ENCODE results near the gene CDC42BPG.
"Not testable (repeated sequence)": the region's sequence is repeated elsewhere in the genome, so short reads cannot be mapped to it uniquely, and the experiment has no call there.

CDC42BPG gene

DNA sequence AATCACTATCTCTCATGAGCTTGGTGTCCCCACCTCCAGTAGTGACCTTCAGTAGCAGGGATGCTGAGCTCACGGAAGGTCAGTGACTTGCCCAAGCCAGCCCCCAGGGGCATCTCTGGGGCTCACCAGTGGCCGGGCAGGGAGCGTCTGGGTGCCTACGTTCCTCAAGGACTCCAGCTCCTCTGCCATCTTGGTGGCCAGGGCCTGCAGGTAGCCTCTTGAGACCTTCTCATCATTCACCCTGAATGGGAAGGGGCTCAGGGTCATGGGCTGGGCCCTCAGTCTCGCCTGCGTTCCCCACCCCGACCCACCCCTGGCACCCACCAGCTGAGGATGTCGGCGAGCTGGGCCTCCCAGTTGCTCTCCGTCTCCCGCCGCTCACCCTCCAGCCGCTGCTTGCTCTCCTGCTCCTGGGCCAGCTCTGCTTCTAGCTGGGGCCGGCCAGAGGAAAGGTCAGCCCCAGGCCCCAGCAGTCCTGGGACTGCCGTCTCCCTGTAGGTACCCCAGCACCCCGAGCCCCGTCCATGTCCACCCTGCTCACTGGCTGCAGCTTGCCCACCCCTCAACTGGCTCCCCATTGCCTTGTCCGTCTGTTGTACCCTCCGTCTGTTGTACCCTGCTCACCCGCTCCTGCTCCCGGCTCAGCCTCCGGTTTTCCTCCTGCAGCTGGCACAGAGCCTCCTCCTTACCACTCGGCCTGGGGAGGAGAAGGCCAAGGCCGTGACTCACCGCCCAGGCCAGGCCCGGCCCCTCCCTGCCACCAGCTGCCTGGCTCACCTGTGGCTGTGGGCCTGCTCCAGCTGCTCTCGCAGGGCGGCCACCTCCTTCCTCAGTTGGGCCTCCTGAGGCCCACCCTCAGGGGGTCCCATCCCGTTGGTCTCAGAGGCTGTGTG is 9.5 kb downstream of the CDC42BPG start:
- no peak for DNase-seq

DNA sequence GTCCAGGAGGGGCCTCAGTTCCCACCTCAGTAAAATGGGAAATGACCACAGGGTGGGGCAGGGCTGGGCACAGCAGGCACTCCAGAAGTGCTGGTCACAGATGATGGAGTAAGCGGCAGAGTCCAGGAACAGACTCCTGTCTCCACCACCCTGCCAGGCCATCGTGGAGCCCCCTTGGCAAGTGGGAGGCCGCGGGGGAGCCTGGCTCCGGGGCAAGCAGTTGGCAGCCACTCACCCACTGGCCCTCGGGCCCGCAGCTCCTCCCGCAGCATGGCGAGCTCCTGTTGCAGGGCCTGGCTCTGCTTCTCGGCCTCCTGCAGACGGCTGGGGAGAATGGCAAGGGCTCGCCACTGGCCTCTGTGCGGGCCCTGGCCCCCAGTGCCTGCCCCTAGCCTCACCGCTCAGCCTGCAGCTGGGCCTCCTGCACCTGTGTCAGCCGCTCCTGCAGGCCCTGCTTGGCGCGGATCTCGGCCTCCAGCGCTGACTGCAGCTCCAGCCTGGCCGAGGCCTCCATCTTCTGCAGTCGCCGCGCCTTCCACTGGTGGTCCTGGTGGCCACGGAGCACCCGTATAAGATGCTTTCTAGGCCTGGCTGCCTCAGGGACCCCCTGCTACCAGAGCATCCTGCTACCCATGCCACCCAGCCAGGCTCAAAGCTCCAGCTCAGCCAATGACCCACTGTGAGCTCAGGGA is 10.3 kb downstream of the CDC42BPG start:
- no peak for DNase-seq

DNA sequence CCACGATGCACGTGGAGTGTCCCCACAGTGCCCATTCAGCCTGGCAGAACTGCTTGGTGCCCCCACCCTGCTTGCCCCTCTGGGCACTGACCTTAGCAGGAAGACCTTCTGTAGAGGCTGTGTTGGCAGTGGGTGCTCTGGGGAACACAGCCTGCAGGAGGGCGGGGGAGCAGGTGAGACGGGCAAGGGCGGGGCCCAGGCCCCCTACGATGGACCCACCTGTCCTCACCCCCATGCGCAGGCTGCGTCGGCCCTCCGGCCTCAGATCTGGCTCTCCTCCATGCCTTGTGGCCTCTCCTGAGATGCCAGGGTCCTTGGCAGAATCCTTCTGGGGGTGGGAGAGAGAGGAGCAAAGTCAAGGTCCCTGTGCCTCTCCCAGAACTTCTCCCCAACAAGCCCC is 10.9 kb downstream of the CDC42BPG start:
- DNase-seq = no peak

DNA sequence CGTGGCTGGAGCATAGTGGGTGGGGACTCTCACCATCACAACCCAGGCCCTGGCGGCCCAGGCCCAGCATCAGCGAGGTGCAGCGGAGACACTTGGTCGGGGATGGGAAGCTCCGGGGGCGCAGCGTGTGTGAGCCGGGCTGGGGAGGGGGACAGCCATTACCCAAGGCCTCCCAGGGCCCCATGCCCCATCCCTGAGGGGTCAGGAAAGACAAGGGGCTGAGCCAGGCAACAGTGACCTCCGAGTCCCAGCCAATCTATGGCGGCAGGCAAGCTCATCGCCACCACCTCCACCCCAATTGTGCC is 11.3 kb downstream of the CDC42BPG start:
- DNase-seq = no peak

DNA sequence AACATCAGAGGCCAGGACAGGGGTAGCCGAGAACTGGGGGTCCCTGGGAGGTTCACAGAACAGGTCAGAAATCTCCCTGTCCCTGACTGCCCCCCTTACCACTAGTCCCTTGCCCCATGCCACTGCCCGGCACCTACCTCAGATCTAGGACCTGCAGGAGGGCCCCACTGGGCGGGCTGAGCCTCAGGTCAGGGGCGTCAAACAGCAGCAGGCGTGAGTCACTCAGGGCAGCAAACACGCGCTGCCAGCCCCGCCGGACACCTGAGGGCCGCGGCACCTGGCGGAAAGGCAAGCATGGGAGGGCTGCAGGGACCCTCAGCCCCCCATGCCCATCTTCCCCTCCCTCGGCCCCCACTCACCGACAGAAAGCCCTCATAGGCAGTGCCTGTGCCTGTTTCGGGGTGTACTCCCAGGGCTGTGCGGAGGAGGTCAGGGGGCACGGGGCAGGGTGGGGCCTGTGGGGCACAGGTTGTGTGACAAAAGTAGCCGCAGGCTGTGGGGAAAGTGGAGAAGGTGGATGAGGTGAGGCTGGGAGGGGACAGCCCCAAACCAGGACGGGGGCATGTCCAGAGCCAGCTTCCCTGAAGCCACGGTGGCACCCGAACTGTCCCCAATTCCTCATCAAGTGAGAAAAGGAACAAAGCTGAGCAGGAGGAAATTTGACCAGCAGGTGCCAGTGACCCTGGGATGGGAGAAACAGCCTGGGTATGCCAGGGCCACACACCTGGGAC is 11.8 kb downstream of the CDC42BPG start:
- DNase-seq = no peak

DNA sequence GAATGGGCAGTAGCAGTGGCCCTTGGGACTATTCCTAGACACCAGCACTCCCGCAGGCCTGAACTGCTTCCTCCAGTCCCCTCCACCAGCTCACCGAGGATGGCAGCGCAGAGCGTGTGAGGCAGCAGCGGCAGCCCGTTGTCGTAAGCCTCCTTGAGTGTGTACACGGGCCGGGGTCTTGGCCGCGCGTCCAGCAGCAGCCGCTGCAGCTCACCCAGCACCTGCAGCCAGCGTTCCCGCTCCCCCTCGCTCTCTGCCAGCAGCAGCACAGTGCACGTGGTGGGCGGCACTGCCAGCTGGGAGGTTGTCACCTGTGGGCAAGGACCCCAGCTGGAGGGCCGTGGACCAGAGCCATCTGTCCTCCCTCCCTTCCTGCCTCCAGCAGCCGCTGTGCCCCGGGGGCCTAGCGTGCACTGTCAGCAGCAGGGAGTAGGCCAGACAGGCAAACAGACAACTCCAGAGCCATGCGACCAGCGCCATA is 13.0 kb downstream of the CDC42BPG start:
- DNase-seq = no peak

DNA sequence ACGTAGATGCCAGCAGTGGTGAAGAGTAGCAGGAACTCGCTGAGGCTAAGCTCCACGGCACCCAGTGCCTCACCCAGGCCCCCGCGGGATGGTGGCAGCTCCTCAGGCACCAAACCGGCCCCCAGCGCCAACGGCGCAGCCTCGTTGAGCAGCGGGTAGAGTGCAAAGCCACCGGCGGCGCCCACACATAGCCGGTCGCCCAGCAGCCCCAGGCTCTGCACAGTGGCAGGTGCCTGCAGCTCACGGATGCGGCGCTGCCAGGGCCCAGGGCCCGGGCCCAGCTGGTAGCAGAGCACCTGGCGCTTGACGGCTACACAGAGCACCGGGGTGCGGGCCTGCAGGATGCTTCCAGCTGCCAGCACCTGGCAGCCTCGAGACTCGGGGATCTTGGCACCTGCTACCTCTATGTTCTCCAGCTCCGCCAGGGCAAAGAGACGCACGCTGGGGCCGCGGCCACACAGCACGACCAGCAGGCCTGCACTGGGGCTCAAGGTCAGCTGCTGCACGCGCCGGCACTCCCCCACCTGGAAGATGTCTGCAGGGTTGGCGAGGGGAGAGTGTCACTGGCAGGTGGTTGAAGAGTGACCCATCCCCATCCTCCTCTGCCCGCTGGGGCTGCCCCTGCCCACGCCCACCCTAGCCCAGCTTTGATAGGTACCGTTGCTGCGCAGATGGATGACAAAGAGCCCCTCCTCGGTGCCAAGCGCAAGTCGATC is 14.8 kb downstream of the CDC42BPG start:
- no peak for DNase-seq

DNA sequence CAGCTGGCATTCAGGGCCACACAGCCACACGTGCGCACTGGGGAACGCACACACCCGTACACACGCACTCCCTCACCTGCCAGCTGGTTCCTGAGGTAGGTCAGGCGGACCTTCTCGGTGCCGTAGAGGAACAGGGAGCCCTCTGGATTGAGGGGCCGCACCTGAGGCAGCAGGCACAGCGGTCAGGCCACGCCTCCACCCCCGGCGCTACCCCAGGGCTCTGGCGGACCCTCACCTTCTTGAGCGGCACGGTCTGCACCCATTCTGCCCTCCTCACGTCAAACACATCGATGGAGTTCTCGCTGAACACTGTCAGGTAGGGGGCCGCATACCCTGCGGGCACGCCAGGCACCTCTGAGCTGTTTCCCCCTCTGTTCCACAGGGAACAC is 17.0 kb downstream of the CDC42BPG start:
- DNase-seq = no peak

DNA sequence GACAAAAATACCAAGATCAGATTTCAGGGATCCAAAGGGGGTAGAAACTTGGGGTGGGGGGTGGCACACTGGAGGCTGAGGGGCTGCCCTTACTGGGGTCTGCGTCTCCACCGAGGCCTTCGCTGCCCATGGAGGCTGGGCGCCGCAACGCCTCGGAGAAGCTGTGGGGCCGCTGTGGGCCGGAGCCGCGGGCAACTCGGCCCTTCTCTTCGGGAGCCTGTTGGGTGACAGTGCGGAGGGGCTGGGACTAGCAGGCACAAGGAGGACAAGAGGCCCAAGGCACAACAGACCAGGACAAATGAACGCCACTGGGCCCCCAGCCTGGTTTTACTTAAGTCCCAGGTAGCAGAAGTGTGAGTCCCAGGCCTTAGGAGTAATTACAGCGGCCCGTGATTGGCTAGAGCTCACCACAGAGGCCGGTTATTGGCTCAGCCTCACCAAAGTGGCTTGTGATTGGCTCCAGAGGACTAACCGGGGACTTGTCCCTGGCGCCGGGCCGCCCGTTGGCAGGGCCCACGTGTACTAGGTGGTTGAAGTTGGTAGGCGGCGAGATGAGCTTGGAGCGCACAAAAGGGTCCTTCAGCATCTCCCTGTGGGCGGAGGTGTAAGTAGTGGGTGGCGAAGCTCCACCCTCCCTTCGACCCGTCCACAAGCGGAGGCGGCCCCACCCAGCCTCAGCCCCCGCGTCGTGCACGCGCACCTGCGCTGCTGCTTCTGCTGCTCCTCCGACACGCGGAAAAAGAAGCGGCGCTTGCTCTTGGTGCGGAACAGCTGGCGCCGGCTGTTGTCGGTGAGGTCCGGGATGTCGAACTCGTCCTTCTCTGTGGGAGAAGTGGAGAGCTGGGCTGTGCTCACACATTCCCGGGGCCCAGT is 17.6 kb downstream of the CDC42BPG start:
- no peak for DNase-seq

DNA sequence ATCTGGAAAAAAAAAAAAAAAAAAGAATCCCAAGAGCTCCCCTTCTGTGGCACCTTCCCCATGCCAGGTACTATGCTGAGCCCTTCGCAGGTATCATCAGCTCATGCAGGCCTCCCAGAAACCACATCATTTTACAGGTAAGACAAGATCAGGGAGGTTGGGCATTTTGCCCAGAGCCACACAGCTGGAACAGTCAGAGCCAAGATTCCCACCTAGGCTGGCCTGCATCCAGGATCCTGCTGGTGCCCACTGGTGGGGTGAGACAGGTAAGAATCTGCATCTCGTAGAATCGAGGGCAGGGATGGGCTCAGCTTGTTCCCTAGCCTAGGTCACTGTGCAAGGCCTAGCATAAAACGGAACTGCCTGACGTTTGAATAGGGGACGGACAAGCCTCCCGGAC is 18.4 kb downstream of the CDC42BPG start:
- no peak for DNase-seq

DNA sequence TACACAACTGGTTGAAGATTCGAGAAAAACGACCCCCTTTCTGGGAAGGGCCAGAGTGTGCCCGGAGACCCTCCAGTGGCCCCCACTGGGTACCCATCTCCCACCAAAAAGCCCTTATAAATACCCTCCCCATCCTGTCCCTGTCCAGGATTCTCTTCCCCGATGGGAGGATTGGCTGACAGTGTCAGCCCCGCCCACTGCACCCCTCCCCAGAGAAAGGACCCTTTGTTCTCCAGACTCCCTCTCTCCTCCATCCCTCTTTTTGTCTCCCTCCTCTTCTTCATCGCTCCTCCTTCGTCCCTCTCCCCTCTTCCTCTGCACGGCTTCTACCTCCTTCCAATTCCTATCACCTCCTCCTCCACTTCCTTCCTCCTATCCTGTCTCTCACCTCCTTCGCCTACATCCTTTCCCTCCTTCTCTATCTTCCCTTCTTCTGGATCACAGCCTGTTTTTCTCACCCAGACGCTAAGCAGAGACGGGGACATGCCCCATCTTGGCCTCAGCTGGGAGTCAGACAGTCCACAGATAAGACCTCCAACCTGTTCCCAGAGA is 20.8 kb downstream of the CDC42BPG start:
- no peak for DNase-seq

DNA sequence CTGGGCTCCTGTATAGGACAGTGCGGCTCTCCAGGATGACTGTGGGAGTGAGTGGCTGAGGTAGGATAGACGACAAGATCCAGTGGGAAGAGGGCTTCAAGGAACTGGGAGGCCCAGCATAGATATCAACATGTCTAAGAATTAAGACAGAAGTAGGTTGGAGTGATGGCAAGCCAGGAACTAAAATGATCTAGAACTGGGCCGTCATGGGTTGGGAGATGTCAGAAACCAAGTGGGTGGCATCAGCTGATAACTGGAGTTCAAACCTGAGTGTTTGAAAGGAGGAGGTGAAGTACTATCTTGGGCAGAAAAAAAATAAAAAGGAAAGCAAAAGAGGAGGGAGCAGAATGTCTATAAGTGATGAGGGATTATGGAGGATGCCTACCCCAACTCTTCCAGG is 27.0 kb downstream of the CDC42BPG start:
- DNase-seq = no peak

DNA sequence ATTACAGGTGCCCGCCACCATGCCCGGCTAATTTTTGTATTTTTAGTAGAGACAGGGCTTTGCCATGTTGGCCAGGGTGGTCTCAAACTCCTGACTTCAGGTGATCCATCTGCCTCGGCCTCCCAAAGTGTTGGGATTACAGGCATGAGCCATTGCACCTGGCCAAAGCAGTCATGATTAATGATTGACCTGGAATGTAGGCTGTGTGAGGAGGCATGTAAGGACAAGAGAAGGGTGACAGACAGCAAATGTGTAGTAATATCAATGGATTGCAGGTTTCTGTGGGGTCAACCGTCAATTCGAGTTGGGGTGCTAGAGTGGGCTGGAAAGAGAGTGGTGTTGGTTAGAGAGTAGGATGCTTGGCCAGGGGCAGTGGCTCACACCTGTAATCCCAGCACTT is 29.0 kb downstream of the CDC42BPG start:
- DNase-seq = not testable (repeated sequence)

DNA sequence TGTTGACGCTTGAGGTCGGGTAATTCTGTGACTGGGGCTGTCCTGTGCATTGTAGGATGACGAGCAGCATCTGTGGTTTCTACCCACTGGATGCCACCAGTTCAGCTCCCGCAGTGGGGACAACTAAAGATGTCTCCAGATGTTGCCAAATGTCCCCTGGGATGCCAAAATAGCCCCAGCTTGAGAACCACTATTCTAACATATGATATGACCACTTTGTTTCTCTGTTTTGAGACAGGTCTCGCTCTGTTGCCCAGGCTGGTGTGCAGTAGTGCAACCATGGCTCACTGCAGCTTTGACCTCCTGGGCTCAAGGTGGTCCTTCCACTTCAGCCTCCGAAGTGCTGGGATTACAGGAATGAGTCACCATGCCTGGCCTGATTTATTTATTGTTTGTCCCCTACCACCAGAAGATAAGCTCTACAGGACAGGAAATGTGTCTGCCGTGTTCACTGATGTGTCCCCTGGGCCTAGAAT is 29.7 kb downstream of the CDC42BPG start:
- no peak for DNase-seq

DNA sequence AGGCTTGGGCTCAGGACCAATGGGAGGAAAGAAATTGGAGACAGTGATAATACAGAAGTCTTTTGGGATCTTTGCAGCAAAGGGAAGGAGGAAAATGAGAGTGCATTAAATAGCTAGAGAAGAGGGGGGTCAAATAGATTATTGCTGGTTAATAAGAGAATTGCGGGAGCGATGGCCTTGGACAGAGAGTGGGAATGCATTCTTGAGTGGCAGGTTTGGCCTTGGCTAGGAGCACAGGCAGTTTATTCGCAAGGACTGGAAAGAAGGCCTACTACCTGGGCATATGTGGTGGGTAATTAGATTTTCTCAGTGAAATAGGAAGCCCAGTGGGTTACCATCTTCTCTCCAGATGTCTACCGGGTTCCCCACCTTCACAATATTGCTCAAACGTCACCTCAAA is 30.6 kb downstream of the CDC42BPG start:
- no peak for DNase-seq

DNA sequence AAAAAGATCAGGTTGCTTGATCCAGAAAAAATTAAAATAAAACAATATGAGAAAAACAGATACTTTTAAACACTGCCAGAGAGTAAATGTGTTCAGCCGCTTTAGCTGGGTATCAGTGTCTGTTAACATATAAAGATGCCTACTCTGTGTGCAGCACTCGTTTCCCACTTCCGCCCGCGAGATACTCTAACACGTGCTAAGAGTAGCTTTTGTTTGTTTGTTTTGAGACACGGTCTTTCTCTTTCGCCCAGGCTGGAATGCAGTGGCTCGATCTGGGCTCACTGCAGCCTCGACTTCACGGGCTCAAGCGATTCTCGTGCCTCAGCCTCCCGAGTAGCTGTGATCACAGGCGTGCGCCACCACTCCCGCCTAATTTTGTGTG is 33.6 kb downstream of the CDC42BPG start:
- DNase-seq = peak in 1 of 2 donors; percentile 37

DNA sequence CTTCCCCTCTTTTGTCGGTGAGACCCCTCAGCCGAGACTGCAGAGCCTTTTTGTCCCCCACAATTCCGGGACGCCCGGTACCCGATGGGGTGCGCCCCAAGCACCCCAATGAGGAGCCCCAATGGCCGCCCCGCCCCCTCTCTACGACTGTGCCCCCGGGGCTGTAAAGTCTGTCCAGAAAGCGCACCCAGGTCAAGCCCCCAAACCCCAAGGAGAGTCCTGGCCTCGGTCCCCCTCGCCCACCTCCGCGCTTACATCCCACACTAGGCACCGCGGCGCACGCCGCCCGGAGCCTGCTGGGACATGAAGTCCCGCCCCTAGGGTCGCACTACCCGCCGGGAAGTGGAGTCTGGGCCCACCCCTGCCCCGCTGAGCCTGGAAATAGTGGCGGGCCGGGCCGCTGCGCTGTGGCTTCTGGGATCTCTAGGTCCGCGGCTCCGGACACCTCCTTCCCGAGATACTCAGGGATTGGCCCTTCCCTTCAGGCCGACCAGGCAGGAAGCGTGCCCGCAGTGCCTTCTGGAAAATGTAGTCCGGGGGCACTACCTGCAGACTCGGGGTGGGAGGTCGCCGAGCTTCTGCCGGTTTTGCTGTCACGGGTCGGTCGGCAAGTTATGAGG is 34.1 kb downstream of the CDC42BPG start, which contains the start of gene MEN1:
Gene MEN1, minus strand, starts transcription at position 281 of the 620 bp plus-strand sequence. CDS start 442 bp downstream, outside the sequence.
- peak; percentile 79 to 81 for DNase-seq

DNA sequence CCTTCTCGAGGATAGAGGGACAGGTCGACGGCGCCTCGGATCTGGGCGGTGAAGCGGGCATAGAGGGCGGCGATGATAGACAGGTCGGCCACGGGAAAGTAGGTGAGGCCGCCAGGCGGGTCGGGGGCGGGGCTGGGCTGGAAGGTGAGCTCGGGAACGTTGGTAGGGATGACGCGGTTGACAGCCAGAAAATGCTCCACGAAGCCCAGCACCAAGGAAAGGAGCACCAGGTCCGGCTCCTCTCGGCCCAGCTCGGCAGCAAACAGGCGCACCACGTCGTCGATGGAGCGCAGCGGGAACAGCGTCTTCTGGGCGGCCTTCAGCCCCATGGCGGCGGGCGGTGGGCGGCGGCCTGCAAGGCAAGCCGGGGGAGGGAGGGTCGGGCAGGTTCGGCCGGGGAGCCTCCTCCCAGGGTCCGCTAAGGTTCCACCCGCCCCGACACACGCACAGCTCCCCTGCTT is 34.6 kb downstream of the CDC42BPG start:
- no peak for DNase-seq

DNA sequence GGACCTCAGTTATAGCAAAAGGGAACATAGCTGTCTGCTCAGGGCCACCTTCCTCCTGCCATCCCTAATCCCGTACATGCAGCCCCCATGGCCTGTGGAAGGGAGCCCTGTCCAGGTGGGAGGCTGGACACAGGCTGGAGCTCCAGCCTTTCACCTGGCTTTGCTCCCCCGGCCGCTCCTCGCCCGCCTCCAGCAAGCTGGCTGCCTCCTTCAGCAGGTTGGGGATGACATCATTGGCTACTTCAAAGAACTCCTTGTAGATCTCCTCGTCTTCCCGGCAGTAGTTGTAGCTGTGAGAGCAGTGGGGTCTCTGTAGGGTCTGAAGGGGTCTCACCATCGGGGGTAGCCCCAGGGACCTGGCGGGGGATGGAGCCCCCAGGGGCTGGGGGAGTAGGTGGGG is 39.0 kb downstream of the CDC42BPG start:
- no peak for DNase-seq

DNA sequence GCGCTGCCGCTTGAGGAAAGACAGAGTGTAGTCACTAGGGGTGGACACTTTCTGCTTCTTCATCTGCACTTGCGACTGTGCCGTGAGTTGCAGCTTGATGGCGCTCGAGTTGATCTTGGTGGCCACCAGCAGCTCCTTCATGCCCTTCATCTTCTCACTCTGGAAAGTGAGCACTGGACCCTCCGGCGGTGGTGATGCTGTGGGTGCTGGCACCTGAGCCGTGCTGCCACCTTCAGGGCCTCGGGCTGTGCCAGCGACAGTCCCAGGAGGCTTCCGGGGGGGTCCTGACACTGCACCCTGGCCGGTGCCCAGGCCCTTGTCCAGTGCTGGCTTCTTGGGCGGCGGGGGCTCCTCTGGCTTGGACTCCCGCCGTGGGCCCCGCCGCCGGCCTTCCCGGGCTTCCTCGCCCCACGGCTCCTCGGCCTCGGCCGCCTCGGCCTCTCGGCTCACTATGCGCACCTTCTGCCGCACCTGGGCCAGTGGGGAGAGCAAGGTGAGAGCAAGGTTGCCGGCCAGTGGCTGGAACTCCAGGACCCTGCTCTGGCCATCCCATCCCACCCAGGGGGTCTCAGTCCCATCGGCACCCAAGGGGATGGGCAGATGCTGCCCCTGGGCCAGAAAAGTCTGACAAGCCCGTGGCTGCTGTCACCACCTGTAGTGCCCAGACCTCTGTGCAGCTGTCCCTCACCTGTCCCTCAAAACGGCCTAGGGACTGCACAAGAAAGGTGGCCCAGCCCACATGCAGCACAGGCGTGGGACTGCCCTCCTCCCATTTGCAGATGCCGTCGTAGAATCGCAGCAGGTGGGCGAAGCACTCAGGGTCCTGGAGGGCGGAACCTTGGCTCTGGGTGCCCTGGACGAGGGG is 39.9 kb downstream of the CDC42BPG start:
- DNase-seq = no peak
